HG03039 (cell line): Measurements from ENCODE around the gene TEC.
"Not testable (repeated sequence)": the region's sequence is repeated elsewhere in the genome, so short reads cannot be mapped to it uniquely, and the experiment has no call there.

Experiments
- ATAC-seq: cut with Tn5 transposase; IDR thresholded peaks from one replicate; pipeline ENCODE4 v1.9.1; 2021; ENCODE audit warnings: mild to moderate bottlenecking, moderate library complexity; ENCODE audit not compliant: unreplicated experiment

Gene TEC

DNA sequence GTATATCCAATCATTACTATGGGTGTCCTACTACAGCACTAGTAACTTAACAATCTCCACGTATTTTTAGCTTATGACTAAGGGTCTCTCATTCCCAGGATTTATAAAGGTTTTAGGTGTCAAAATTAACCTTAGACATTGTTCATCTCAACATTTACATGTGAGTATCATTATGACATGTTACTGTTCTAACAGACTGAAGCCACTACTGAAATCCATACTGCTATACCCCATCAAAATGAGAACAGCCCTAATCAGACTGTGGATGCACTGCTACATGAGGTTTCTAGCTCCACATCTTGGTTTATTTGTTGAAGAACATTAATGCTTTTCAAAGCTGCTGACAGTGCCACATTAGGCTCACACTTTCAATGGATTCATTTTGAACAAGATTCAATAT is 100.0 kb downstream of the TEC start:
- no peak for ATAC-seq

GRCh38 chr4:48167538-48168263 is 101.9 kb downstream of the TEC start:
- peak; percentile 45 for ATAC-seq

DNA sequence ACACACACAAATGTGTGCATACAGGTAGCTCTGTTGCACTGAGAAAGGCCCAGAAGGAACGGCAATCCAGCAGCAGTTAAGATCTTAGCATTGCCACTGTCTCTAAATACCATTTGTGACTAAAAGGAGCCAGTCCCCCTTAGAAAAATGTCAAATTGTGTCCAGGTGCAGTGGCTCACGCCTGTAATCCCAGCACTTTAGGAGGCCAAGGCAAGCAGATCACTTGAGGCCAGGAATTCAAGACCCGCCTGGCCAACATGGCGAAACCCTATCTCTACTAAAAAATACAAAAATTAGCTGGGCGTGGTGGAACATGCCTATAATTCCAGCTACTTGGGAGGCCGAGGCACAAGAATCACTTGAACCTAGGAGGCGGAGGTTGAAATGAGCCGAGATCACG is 105.1 kb downstream of the TEC start:
- ATAC-seq: not testable (repeated sequence)

DNA sequence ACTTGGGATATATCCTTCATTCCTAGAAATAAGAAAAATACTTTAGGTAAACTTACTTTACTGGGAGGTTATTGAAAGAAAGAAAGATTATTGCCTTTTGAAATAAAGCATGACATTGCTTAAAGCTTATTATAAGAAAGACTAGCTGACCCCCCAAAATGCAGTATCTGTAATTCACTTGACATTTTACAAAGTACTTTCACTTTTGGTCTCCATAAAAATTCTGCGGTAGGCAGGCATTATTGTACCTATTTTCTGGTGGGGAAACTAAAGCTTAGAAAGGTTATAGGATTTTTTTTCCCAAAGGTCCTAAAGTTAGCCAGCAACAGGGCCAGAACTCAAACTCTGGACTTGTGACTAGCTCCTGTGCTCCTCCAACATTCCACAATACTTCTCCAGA is 105.9 kb downstream of the TEC start:
- ATAC-seq: no peak

GRCh38 chr4:48162162-48162561 is 107.5 kb downstream of the TEC start:
- no peak for ATAC-seq

GRCh38 chr4:48157271-48157670 is 112.4 kb downstream of the TEC start:
- ATAC-seq: no peak

DNA sequence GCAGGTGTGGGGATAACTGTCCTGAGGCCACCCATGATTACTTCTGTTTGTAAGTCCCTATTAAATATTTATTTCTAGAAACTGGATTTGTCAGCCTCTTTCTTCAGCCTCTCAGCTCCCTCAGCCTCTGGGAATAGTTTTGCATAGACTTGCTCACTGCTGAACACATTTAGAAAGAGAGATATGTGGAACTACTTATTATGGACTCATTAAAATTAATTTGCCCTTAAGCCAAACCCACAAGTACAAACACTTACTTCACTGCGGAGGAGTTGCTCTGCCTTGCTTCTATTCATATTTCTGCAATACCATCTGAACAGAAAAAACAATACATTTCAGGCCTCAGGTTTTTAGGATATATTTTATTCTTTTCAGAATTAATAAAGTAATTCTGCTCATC is 113.2 kb downstream of the TEC start:
- ATAC-seq: no peak

- peak; percentile 68 for ATAC-seq
Measured at GRCh38 chr4:48153791-48154550, 115.7 kb downstream of the TEC start.

DNA sequence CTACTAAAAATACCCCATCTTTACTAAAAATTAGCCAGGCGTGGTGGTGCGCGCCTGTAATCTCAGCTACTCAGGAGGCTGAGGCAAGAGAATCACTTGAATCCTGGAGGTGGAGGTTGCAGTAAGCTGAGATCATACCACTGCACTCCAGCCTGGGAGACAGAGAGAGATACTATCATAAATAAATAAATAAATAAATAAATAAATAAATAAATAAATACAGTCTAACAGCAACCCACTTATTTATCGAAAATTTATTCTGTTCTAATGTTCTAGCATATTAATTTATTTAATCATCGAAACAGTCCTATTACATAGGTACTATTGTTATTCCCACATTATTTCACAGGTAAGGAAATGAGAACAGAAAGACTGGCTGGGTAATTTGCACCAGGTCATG is 117.4 kb downstream of the TEC start:
- ATAC-seq: no peak

- ATAC-seq: no peak
Measured at GRCh38 chr4:48149827-48150370, 119.7 kb downstream of the TEC start.

DNA sequence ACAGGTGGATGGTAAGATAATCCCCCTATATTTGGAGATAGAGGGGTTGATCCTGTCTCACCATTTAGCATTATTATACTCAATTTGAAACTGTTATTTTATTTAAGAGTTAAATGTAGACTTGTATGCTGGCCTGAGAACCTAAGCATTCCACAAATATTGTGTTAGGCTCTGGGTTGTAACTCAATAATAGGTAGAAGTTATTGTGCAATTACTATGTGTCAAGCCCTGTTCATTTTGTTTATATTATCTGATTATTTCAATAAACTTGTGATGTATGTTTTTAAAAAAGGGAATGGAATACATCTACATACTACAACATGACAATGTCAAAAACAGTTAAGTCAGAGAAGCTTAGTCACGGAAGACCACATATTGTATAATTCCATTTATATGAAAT is 122.0 kb downstream of the TEC start:
- ATAC-seq: no peak

DNA sequence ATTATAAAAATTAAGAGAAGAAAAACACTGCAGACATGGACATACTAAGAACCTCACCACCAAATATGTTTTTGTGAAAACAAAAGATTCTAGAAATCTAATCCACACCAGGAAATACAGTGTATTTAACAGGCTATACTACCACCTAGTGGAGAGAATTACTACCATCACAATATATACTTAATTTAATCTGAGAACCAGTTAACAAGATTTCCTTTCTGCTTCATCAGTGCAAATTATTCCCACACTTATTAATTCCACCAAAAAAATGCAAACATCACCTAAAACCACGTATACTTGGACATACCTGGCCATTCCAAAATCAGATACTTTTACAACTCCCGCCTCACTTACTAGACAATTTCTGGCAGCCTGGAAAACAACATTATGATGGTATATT is 128.6 kb downstream of the TEC start:
- no peak for ATAC-seq

- ATAC-seq: no peak
Measured at GRCh38 chr4:48139691-48140090, 129.9 kb downstream of the TEC start.

- ATAC-seq: peak; percentile 72
Measured at GRCh38 chr4:48138936-48139335, 130.7 kb downstream of the TEC start.

DNA sequence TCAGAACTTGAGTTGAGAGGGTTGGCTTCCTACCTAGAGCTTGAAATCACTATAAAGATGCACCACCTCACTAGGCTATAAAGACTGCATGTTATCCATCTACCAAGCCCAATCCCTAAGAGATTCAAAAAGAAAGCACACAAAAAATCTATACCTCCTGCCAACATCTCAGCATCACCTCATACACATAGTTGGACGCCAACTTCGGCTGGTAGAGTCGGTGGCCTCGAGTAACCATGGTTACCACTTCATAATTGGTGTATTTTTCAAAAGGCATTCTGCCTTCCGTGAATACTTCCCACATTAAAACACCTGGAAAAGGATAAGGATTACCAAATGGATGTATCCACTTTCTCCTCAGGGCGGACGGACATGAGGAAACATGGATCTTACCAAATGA is 131.1 kb downstream of the TEC start:
- no peak for ATAC-seq

DNA sequence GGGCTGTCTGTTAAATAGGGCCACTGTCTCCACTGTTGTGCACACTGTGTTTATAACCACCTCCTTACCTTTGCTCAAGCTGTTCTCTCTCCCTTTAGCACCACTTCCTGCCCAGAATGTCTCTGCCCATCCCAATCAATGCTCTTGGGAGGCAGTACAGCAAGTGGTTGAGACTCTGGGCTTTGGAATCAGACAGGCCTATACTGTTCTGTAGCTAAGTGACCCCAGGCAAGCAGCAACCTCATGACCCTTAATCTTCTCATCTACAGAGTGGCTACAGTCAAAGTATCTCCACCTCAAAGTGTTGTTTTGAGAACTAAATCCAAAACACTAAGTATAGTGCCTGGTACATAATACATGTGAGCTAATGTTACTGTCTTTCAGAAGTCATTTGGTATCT is 131.8 kb downstream of the TEC start:
- ATAC-seq: no peak

- ATAC-seq: no peak
Measured at GRCh38 chr4:48134081-48134480, 135.6 kb downstream of the TEC start, which contains the start of gene TXK. TXK (minus strand) TSS chr4:48134250; CDS start chr4:48134170, 80 bp downstream.

GRCh38 chr4:48133669-48134068 is 136.0 kb downstream of the TEC start:
- no peak for ATAC-seq

- ATAC-seq: no peak
Measured at GRCh38 chr4:48131736-48132135, 137.9 kb downstream of the TEC start.

GRCh38 chr4:48130100-48130499 is 139.5 kb downstream of the TEC start:
- no peak for ATAC-seq

GRCh38 chr4:48129307-48130014 is 140.2 kb downstream of the TEC start:
- ATAC-seq: no peak
